Fibroblast of lung (primary cell): ENCODE results near the gene MAP3K2. TPM values are rescaled to one million over a fixed set of nuclear protein-coding genes. Genes with fewer than 3 reads are reported as not detected.

Source experiments
- DNase-seq, 2 donors: peaks; one replicate each; pipeline versions ENCODE4 v3.0.0 to v3.0.0-alpha.2; 2010; ENCODE audit warnings: low read depth in 2 of 2
- H2AFZ ChIP-seq: 2 replicates; pipeline ENCODE4 v1.5.1; 2012; ENCODE audit warnings: low read length, control low read depth, inconsistent platforms
- H3K27ac ChIP-seq: 2 replicates; pipeline ENCODE4 v1.5.1; 2011; ENCODE audit warnings: low read length, control low read depth; ENCODE audit not compliant: insufficient read depth
- H3K27me3 ChIP-seq: 2 replicates; pipeline ENCODE4 v1.5.1; 2011; ENCODE audit warnings: mild to moderate bottlenecking, low read length; ENCODE audit not compliant: control insufficient read depth, insufficient read depth
- H3K36me3 ChIP-seq: 2 replicates; pipeline ENCODE4 v1.5.1; 2011; ENCODE audit warnings: low read length; ENCODE audit not compliant: control insufficient read depth, insufficient read depth
- H3K4me1 ChIP-seq: 2 replicates; pipeline ENCODE4 v1.5.1; 2011; ENCODE audit warnings: low read length; ENCODE audit not compliant: control insufficient read depth, insufficient read depth; ENCODE audit errors: extremely low read depth
- H3K4me2 ChIP-seq: 2 replicates; pipeline ENCODE4 v1.5.1; 2011; ENCODE audit warnings: low read length, control low read depth; ENCODE audit not compliant: insufficient read depth; ENCODE audit errors: extremely low read depth
- H3K4me3 ChIP-seq, 4 experiments: fragments of 200-600 bp in 1 of 4; sonication (generic) in 1 of 4; replicated peaks in 1 of 4; 2 replicates each; pipeline ENCODE4 v1.5.1; 2011 to 2016; ENCODE audit warnings: low read length in 4 of 4, low read depth in 3 of 4, mild to moderate bottlenecking in 3 of 4, control low read depth in 2 of 4, inconsistent platforms in 1 of 4, mixed read lengths in 1 of 4; ENCODE audit not compliant: insufficient read depth in 1 of 4; ENCODE audit errors: control extremely low read depth in 1 of 4
- H3K79me2 ChIP-seq: 2 replicates; pipeline ENCODE4 v1.5.1; 2012; ENCODE audit warnings: mild to moderate bottlenecking, low read length, inconsistent platforms; ENCODE audit not compliant: control insufficient read depth, insufficient read depth
- H3K9ac ChIP-seq: 2 replicates; pipeline ENCODE4 v1.5.1; 2011; ENCODE audit warnings: mild to moderate bottlenecking, low read length, control low read depth; ENCODE audit not compliant: insufficient read depth
- H3K9me3 ChIP-seq: 2 replicates; pipeline ENCODE4 v1.5.1; 2012; ENCODE audit warnings: low read depth, low read length; ENCODE audit not compliant: control insufficient read depth, insufficient read depth
- H4K20me1 ChIP-seq: 2 replicates; pipeline ENCODE4 v1.5.1; 2011; ENCODE audit warnings: low read length; ENCODE audit not compliant: control insufficient read depth, insufficient read depth; ENCODE audit errors: extremely low read depth
- EZH2 ChIP-seq: IDR thresholded peaks from 2 replicates; pipeline ENCODE4 v1.5.1; 2012; ENCODE audit warnings: low read length, control low read depth, mild to moderate bottlenecking; ENCODE audit errors: missing control alignments
- polyA plus RNA-seq, 2 donors: library from polyadenylated mRNA; depleted of rRNA in 1 of 2; stranded (reverse) in 1 of 2; unstranded in 1 of 2; fragments of >200 nt; gene quantifications; 2 replicates each; pipeline ENCODE4 v1.2.1, GENCODE V29; 2011 to 2012; ENCODE audit warnings: missing spikeins in 1 of 2
- total RNA-seq: library from RNA; depleted of rRNA; stranded (reverse); fragments of >200 nt; gene quantifications from 2 replicates; pipeline ENCODE4 v1.2.1, GENCODE V29; 2014
- TF ChIP-seq, protein P1 (sequence below), 2 donors: IDR thresholded peaks in 1 of 2; conservative IDR thresholded peaks in 1 of 2; 1 replicate in 1 of 2; 2 replicates in 1 of 2; pipeline ENCODE4 v1.5.1; 2011 to 2012; ENCODE audit warnings: low read length in 2 of 2, control low read depth in 1 of 2, inconsistent platforms in 1 of 2, low read depth in 1 of 2, mild to moderate bottlenecking in 1 of 2

The MAP3K2 gene
- total and polyA plus RNA-seq, 2 donors (not counting 1 experiment from before 2014, with no cell fraction given), result 15.6 to 30.1 TPM

- no peaks in the 10 kb centered on the region for H3K9me3 ChIP-seq
- no peak for DNase-seq
- no peak for TF ChIP-seq EZH2
- TF ChIP-seq, protein P1, sequence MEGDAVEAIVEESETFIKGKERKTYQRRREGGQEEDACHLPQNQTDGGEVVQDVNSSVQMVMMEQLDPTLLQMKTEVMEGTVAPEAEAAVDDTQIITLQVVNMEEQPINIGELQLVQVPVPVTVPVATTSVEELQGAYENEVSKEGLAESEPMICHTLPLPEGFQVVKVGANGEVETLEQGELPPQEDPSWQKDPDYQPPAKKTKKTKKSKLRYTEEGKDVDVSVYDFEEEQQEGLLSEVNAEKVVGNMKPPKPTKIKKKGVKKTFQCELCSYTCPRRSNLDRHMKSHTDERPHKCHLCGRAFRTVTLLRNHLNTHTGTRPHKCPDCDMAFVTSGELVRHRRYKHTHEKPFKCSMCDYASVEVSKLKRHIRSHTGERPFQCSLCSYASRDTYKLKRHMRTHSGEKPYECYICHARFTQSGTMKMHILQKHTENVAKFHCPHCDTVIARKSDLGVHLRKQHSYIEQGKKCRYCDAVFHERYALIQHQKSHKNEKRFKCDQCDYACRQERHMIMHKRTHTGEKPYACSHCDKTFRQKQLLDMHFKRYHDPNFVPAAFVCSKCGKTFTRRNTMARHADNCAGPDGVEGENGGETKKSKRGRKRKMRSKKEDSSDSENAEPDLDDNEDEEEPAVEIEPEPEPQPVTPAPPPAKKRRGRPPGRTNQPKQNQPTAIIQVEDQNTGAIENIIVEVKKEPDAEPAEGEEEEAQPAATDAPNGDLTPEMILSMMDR (conservative IDR thresholded peaks at IDR 0.05 in 1 of 2, IDR thresholded peaks at IDR 0.05 in 1 of 2; ENCODE audit: low read depth in 1 of 2, low read length in 2 of 2), result no peak
- H3K36me3 ChIP-seq, result peaks cover 6% of the 10 kb centered on the region
- H3K79me2 ChIP-seq, result no peaks in the 10 kb centered on the region
- no peak overlapping the region for H3K4me3 ChIP-seq
- H4K20me1 ChIP-seq, result no peaks in the 10 kb centered on the region
- H2AFZ ChIP-seq, result no peak overlapping the region
- no peak overlapping the region for H3K27ac ChIP-seq
- H3K27me3 ChIP-seq, result no peaks in the 10 kb centered on the region
- no peaks in the 10 kb centered on the region for H3K4me1 ChIP-seq
- H3K4me2 ChIP-seq, result no peak overlapping the region
- no peak overlapping the region for H3K9ac ChIP-seq
Measured at GRCh38 chr2:127259355-127259754, 128.4 kb downstream of the MAP3K2 start.

DNA sequence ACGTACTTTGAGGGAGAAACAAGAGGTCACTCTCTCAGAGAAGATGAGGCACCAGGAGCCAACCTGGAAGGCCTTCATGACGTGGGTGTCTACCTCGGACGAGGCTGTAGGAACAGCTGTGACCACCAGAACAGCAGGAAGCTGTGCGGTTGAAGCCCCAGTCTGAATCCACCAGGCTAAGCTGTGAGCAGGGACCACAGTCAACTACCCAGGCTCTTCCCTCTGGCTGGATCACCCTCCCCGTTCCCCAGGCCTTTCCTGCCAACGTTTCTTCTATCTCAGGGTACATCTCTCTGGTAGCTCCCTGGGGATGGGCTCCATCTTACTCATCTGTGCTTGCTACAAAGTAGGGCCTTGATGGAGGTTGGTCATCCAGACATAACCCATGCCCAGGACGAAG lies 130.9 kb downstream of the MAP3K2 start:
- DNase-seq, result no peak
- H3K79me2 ChIP-seq, result no peaks in the 10 kb centered on the region
- no peak overlapping the region for H2AFZ ChIP-seq
- no peaks in the 10 kb centered on the region for H3K9me3 ChIP-seq
- no peak overlapping the region for H3K4me2 ChIP-seq
- no peak overlapping the region for H3K4me3 ChIP-seq
- TF ChIP-seq EZH2, result no peak
- TF ChIP-seq, protein P1 (conservative IDR thresholded peaks at IDR 0.05 in 1 of 2, IDR thresholded peaks at IDR 0.05 in 1 of 2; ENCODE audit: low read depth in 1 of 2, low read length in 2 of 2), result no peak
- no peaks in the 10 kb centered on the region for H3K4me1 ChIP-seq
- no peaks in the 10 kb centered on the region for H3K27me3 ChIP-seq
- H3K27ac ChIP-seq, result no peak overlapping the region
- H3K36me3 ChIP-seq, result peaks cover 6% of the 10 kb centered on the region
- no peak overlapping the region for H3K9ac ChIP-seq
- no peaks in the 10 kb centered on the region for H4K20me1 ChIP-seq

- Histone ChIP-seq H3K4me1 (no peaks in the 10 kb centered on the region), H3K27ac (no peak overlapping the region), H4K20me1 (no peaks in the 10 kb centered on the region), H2AFZ (no peak overlapping the region), H3K9ac (no peak overlapping the region), H3K4me2 (no peak overlapping the region), H3K27me3 (no peaks in the 10 kb centered on the region), H3K9me3 (no peaks in the 10 kb centered on the region), H3K4me3 (no peak overlapping the region), H3K36me3 (peaks cover 6% of the 10 kb centered on the region), H3K79me2 (no peaks in the 10 kb centered on the region)
- DNase-seq, result no peak
- no peak for TF ChIP-seq EZH2
- TF ChIP-seq, protein P1 (conservative IDR thresholded peaks at IDR 0.05 in 1 of 2, IDR thresholded peaks at IDR 0.05 in 1 of 2; ENCODE audit: low read depth in 1 of 2, low read length in 2 of 2), result no peak
Measured at GRCh38 chr2:127256381-127256780, 131.4 kb downstream of the MAP3K2 start.
